GM12878 (cell line): ENCODE results near the gene PLCG2.

Source experiments
- ZNF217 ChIP-seq: fragments of 450-650 bp; IDR thresholded peaks from 2 replicates; pipeline ENCODE4 v1.6.1; 2017; ENCODE audit warnings: antibody characterized with exemption, mild to moderate bottlenecking
- TF ChIP-seq, protein P1 (sequence below), 3 experiments: IDR thresholded peaks in 2 of 3; conservative IDR thresholded peaks in 1 of 3; 2 replicates each; pipeline ENCODE4 v1.5.1; 2011; ENCODE audit warnings: low read depth in 3 of 3, low read length in 3 of 3, mild to moderate bottlenecking in 3 of 3, control low read depth in 2 of 3, moderate library complexity in 2 of 3, inconsistent platforms in 1 of 3, mixed read lengths in 1 of 3; ENCODE audit not compliant: control insufficient read depth in 2 of 3, insufficient read depth in 1 of 3; ENCODE audit errors: extremely low read depth in 1 of 3

- no peak for TF ChIP-seq ZNF217
- TF ChIP-seq, protein P1, sequence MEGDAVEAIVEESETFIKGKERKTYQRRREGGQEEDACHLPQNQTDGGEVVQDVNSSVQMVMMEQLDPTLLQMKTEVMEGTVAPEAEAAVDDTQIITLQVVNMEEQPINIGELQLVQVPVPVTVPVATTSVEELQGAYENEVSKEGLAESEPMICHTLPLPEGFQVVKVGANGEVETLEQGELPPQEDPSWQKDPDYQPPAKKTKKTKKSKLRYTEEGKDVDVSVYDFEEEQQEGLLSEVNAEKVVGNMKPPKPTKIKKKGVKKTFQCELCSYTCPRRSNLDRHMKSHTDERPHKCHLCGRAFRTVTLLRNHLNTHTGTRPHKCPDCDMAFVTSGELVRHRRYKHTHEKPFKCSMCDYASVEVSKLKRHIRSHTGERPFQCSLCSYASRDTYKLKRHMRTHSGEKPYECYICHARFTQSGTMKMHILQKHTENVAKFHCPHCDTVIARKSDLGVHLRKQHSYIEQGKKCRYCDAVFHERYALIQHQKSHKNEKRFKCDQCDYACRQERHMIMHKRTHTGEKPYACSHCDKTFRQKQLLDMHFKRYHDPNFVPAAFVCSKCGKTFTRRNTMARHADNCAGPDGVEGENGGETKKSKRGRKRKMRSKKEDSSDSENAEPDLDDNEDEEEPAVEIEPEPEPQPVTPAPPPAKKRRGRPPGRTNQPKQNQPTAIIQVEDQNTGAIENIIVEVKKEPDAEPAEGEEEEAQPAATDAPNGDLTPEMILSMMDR (IDR thresholded peaks at IDR 0.05 in 2 of 3, conservative IDR thresholded peaks at IDR 0.05 in 1 of 3; ENCODE audit: control insufficient read depth in 2 of 3, extremely low read depth in 1 of 3, insufficient read depth in 1 of 3, low read depth in 3 of 3, low read length in 3 of 3) = no peak
These were observed 231.6 kb downstream of the PLCG2 start for GRCh38 chr16:82010649-82011048.
